ENCODE results near the gene ALKBH6.
"Not testable (repeated sequence)": the region's sequence is repeated elsewhere in the genome, so short reads cannot be mapped to it uniquely, and the experiment has no call there.

Gene ALKBH6

DNA sequence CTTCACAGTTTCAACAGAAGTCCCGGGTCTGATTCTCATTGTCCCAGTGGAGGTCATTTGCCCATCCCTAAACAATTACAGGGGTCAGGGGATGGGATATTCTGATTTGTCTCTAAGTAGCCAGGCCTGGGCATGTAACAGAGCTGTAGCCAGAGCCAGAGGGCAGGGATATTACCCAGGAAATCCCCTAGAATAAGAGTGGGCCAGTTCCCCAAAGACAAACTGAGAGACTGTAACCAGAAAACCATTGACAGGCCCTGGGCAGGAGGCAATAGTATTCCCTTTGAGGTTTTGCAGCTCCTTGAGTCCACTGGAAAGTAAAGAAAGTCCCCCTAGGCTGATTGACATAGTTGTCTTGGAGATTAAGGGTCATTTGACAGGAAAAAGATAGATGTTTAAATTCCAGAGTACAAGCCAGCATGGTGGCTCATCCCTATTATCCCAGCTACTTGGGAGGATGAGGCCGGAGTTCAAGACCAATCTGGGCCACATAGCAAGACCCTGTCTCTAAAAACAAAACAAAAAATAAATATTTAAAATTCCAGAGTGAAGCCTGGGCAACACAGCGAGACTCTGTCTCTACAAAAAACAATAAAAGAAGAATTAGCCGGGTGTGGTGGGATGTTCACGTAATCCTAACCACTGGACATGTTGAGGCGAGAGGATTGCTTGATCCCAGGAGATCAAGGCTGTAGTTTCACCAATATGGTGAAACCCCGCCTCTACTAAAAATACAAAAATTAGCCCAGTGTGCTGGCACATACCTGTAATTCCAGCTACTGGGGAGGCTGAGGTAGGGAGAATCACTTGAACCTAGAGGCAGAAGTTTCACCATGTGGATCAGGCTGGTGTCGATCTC, 20.9 kb downstream of the ALKBH6 start:
- no peak for DNase-seq (ENCODE audit: low read depth)

DNA sequence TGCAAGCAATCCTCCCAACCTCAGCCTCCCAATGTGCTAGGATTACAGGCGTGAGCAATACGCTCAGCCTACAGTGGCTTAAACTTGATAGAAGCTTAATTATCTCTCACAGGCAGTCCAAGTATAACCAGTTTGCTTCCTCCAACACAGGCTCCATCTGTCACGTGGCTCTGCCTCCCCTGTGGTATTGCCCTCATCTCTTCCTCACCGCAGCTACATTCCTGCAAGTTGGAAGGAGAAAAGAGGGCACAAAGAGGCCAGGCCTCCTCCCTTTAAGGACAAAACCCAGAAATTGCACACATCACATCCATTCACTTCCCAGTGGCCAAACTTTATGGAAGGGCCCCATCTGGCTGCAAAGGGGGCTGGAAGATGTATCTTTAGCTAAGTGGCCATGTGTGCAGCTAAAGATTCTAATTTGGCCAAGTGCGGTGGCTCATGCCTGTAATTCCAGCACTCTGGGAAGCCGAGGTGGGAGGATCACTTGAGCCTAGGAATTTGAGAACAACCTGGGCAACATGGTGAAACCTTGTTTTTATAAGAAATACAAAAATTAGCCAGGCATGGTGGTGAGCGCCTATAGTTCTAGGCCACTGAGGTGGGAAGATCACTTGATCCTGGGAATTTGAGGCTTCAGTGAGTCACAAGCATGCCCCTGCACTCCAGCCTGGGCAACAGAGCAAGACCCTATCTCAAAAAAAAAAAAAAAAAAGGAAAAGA, 22.1 kb downstream of the ALKBH6 start:
- no peak for DNase-seq (ENCODE audit: low read depth)

DNA sequence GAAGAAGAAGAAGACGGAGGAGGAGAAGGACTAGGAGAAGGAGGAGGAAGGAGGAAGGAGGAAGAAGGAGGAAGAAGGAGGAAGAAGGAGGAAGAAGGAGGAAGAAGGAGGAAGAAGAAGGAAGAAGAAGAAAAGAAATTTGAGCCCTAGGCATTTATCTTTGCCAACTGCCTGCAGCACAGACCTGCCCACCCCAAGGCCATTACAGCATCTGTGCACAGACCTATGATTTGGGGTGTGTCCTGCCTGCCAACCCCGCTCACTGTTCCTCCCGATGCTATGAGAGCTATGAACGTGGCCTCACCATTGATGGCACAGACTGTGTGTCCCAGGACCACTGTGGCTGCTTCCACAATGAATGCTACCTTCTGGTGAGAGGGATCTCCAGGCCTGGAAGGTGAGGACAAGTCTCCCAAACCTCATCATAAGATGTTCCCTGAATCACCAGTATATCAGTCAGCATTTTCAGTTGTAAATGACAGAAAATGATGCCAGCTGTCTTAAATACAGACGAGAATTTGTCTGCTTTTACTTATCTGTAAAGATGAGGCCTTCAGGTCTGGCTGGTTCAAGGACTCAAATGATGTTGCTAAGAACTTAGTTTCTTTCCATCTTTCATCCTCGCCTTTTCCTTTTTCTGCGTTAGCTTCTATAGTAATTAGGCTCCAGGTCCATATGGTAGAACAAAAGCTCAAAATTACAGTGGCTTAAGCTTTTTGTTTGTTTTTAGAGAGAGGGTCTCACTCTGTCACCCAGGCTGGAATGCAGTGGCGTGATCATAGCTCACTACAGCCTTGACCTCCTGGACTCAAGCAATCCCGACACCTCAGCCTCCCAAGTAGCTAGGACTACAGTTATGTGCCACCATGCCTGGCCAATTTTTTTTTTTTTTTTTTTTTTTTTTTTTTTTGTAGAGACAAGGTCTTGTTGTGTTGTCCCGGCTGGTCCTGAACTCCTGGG, 23.0 kb downstream of the ALKBH6 start:
- no peak for DNase-seq (ENCODE audit: low read depth)

DNA sequence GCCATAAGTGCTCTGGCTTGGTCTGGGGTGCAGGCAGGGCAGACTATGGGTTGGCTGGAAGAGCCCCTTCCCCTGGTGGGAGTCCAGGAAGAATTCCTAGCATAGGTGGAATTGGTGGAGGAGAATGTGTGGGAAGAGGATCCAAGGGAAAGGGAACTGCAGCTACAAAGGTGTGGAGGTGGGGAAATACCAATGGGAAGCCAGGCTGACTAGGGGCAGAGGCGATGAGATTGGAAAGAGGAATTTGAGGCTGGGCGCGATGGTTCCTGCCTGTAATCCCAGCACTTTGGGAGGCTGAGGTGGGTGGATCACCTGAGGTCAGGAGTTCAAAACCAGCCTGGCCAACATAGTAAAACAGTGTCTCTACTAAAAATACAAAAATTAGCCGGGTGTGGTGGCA, 23.9 kb downstream of the ALKBH6 start:
- DNase-seq (ENCODE audit: low read depth), result no peak

DNA sequence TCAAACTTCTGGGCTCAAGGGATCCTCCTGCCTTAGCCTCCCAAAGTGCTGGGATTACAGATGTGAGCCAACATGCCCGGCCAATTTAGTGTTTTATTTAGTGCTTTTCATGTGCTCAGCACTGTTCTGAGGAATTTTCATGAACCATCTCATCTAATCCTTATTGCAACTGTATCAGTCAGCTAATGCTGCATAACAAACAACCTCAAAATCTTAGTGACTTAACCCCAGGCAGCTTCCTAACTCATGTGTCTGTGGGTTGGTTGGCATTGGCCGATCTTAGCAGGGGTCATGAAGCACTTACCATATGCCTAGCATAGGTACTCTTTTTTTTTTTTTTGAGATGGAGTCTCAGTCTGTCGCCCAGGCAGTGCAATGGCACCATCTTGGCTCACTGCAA, 25.2 kb downstream of the ALKBH6 start:
- DNase-seq (ENCODE audit: low read depth), result no peak

DNA sequence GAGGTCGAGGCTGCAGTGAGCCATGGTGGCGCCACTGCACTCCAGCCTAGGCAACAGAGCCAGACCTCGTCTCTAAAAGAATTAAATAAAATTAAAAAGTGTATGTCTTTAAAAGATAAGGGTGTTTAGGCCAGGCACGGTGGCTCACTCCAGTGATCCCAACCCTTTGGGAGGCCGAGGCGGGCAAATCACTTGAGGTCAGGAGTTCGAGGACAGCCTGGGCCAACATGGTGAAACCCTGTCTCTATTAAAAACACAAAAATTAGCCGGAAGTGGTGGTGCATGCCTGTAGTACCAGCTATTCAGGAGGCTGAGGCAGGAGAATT, 26.5 kb downstream of the ALKBH6 start:
- DNase-seq (ENCODE audit: low read depth), result no peak

DNA sequence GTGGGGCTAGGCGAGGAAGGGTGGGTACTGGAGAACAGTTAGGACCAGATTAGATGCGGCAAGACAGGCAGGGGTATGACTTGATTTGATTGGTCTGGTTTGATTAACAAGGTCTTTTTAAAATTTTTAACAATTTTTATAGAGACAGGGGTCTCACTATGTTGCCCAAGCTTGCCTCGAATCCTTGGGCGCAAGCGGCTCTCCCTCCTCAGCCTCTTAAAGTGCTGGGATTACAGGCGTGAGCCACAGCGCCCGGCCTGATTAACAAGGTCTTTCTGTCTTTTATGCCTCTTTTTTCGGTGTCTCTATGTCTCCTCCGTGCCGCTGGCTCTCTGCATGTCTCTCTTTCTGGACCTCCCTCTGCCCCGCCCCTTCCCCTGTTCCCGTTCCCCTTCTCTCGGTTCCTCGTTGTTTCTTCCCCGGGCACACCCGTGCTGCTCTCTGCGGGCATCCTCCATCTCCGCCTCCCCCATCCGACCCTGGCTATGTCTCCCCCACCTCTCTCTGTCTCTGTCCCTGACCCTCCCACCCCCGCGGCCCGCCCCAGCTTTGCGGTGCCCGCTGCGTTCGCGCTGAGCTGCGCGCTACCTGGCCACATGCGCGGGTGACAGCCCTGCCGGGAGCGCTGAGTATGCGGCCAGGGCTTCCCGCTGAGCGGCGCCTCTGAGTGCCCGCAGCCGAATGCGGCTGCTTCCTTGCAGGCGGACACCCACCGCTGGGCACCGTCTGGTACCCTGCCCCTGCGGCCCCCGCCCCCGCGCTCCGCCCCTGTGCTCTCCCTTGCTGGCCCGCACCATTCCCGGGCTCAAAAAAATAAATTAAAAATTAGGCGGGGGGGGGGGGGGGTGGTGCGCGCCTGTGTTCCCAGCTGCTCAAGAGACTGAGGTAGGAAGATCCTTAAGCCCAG, 27.1 kb downstream of the ALKBH6 start:
- DNase-seq (ENCODE audit: low read depth), result no peak

DNA sequence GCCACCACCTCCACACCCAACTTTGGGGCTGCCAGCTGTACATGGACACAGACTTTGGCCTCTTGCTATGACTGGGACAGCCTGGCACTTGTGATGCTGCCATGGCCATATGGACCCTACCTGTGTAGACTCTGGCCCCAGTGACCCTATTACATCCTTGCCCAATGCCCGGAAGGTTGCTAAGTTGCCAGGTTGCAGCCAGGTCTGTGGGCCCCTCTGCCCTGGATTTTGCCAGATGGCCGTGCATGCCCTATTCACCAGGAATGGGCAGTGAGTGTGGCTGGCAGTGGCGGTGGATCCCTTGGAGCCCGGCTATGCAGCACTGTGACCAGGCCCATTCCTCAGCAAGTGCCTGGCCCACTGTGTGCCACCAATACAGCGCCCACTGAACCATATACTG, 27.9 kb downstream of the ALKBH6 start:
- DNase-seq (ENCODE audit: low read depth), result no peak

DNA sequence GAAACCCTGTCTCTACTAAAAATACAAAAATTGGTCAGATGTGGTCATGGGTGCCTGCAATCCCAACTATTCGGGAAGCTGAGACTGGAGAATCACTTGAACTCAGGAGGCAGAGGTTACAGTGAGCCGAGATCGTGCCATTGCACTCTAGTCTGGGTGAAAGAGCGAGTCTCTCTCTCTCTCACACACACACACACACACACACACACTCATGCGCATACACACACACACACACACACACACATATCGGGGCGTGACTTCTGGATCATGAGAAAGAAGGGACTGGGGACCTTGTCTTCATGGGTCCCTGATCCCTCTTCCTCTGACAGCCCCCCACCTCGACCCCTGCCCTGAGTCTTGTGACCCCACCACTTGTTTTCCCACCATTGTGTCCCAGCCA, 30.8 kb downstream of the ALKBH6 start:
- DNase-seq (ENCODE audit: low read depth), result no peak

DNA sequence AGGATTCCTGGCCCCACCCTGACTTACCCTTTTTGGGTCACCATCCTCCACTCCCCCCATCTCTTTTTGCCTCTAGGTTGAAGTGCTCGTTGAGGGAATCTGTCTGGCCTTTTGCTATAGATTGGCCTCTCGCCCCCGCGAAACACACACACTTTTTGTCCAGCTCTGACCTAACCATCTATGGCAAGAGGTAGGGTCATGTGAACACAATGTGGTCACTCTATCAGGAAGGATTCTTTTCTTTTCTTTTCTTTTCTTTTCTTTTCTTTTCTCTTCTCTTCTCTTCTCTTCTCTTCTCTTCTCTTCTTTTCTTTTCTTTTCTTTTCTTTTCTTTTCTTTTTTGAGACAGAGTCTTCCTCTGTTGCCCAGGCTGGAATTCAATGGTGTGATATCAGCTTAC, 33.0 kb downstream of the ALKBH6 start:
- not testable (repeated sequence) for DNase-seq (ENCODE audit: low read depth)

DNA sequence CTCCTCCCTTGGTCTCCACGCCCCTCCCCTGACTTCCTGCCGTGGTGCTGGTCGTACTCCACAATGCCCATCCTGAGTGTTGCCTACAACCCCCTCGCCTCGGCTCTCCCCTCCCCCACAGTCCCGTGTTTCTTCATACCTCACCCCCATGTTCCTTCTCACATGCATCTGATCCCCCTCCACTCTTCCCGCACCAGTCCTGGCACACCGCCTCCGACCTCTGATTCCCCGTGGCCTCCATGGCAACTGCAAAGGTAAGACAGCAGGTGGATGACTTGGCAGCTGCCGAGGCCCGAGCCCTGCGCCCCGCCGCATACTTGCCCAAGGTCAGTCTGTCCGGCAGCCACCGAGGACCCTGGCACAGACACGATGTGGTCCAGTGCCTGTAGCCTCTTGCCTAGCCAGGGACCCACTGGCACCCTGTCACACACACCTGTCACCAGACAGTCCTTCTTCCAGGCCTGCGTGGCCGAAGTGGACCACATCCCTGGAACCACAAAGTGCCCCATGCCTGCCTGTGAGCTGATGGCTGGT, 35.1 kb downstream of the ALKBH6 start:
- DNase-seq (ENCODE audit: low read depth), result no peak

DNA sequence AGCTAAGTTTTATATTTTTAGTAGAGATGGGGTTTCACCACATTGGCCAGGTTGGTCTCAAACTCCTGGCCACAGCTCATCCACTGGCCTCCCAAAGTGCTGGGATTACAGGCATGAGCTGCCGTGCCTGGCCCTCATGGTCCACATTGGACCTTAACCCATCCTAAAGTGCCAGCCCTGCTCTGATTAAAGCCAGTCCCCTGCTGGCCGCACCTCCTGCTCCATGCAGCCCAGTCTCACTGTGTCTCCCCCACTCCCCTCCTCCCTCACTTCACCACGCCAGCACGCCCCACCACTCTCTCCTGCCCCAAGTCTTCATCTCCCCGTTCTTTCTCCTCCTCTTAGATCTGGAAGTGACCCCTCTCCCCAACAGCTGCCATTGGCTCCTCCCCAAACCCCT, 35.7 kb downstream of the ALKBH6 start:
- DNase-seq (ENCODE audit: low read depth), result no peak

DNA sequence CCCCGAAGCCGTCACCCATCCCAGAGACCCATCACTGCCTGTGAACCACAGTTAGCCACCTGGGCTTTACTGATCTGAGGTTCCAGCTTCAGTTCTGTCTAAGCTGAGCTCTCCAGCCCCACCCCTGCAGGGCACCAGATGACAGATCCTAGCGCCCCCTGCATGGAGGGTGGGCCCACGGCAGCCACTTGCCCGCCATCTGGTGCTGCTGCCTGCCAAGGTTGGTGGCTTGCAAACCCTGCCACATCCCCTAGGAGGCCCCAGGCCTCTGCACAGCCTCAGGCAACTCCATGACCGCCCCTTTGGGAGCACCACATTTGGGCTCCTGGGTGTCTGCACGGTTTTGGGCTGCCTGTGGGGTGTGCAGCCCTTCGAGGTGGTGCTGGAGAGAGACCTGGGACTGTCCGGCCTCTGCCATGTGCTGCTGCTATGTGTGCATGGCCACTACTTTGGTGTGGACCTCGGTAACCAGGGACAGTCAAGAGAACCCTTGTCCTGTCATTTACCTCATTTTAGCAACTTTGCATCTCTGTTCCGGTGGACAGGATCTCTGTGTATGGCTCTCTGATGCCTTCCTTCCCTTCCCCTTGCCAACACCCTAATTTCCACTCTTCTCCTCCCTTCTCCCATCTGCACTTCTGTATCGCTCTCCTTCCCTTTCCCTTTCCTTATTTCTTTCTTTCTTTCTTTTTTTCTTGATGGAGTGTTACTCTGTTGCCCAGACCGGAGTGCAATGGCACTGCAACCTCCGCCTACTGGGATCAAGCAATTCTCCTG, 36.4 kb downstream of the ALKBH6 start:
- DNase-seq (ENCODE audit: low read depth), result no peak

DNA sequence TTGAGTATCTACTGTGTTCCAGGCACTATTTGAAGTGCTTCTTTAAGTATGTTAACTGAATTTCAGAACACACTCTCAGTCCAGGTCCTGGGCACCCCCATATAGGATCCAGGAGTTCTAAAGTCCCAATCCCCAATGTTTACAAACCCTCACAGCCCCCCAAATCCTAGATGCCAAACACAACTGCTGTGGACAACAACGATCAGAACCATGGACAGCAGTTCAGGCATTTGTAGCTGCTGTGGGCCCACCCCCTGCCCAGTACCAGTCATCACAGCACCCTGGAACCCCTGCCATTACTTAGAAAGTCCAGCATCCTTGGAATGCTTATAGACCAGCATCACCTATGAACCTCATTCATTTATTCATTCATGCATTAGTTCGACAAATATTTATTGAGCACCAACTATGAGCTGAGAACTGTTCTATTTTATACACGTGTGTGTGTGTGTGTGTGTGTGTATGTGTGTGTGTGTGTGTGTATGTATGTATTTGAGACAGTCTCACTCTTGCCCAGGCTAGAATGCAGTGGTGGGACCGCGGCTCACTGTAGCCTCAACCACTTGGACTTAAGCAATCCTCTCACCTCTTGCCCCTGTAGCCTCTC, 38.3 kb downstream of the ALKBH6 start:
- no peak for DNase-seq (ENCODE audit: low read depth)

DNA sequence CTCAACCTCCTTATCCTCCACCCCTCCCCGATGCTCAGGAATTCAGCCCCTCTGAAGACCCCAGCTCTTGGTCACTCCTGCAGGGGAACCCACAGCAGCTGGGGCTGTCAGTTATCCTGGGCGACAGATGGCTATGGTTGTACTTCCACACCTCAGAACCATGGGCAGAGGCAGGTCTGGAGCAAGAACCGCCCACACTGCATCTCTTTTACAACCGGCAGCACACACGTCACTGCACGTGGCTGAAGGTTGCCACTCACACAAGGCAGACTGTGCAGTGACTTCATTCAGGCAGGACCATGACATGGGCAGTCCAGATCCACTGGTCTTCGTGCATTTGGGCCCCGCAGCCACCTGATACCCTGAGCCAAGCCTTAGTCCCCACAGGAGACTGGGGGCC, 40.5 kb downstream of the ALKBH6 start:
- DNase-seq (ENCODE audit: low read depth), result no peak

DNA sequence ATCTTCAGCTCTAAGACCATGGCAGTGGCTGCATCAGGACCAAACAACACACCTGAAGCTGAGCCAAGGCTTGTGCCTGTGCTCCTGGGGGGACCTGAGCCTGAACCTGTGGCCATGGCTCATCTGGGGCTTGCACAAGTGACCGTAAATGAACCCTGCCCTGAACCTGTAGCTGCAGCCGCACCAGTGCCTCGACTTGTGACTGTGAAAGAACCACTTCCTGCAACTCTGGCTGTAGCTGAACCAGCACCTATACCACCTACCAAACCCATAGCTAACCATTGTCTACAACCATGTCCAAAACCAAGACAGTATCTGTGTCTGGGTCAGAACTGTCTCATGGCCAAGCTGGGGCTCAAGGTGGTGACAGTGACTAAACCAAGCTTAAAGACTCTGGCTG, 47.2 kb downstream of the ALKBH6 start:
- no peak for DNase-seq (ENCODE audit: low read depth)

DNA sequence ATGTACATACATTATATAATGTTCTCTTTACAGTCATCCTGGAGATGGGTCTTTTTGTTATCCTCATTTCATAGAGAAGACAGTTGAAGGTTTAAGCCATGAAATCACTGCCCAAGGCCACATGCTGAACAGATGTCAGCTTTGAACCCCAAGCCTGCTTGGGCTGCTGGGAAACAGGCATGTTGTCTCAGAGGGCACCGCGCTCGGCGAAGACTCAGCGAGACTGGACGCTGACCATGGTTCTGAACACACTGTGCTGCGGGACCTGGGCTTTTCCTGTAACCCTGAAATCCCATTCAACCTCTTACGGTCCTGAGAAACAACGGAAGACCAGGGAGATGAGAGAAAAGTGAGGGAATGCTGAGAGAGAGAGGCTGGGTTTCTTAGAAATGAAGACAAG, 50.5 kb downstream of the ALKBH6 start:
- DNase-seq (ENCODE audit: low read depth), result no peak

DNA sequence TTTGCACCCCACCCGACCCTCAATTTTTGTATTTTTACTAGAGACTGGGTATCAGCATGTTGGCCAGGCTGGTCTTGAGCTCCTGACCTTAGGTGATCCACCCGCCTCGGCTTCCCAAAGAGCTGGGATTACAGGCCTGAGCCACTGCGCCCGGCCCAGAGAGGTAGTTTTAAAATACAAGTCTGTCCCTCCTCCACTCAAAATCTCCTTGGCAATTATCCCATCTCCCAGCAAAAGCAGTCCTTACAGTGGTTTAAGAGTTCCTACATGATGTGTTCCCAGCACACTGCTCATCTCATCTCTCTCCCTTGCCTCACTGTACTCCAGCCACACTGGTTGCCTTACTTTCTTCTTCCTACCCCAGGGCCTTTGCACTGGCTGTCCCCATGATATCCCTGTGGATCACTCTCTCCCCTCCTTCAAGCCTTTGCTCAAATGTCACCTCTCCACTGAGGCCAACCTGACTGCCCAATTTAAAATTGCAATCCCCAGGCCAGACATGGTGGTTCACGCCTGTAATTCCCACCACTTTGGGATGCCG, 53.5 kb downstream of the ALKBH6 start:
- DNase-seq (ENCODE audit: low read depth), result no peak

DNA sequence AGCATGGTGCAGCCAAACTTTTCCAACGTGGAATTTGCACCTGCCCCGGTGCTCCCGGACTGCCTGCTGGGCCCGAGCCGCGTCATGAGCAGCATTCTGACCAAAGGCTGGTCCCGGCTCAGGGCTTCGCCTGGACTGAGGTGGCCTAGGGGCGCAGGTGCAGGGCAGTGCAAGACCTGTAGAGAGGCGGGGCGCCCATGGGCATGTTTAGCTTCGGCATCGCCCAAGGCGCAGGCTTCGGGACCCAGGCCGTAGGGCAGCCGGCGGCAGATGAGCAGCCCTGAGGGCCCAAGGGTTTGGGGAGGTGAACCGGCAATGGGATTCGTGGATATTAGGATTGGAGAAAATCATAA, 54.1 kb downstream of the ALKBH6 start:
- DNase-seq (ENCODE audit: low read depth), result no peak
